BE2C (cell line): ENCODE data around the gene PSMD2.

ENCODE experiments used
- DNase-seq: peaks from one replicate; pipeline ENCODE4 v3.0.0-alpha.2; 2020
- H3K27me3 ChIP-seq: fragments of 250-450 bp; sonication (Bioruptor Pico); 2 replicates; pipeline ENCODE4 v1.5.1; 2020; ENCODE audit warnings: mild to moderate bottlenecking
- H3K36me3 ChIP-seq: fragments of 250-450 bp; sonication (Bioruptor Pico); 2 replicates; pipeline ENCODE4 v1.5.1; 2020; ENCODE audit warnings: mild to moderate bottlenecking
- H3K4me1 ChIP-seq: fragments of 250-450 bp; sonication (Bioruptor Pico); 2 replicates; pipeline ENCODE4 v1.5.1; 2020
- H3K4me3 ChIP-seq: 2 replicates; pipeline ENCODE4 v1.5.1; 2011; ENCODE audit warnings: low read depth, low read length
- H3K9me3 ChIP-seq: fragments of 250-450 bp; sonication (Bioruptor Pico); 2 replicates; pipeline ENCODE4 v1.5.1; 2020
- TF ChIP-seq, protein P1 (sequence below): IDR thresholded peaks from 2 replicates; pipeline ENCODE4 v1.5.1; 2012; ENCODE audit warnings: mild to moderate bottlenecking, low read depth, low read length

Gene PSMD2

GRCh38 chr3:184291044-184291737 lies 7.8 kb upstream of the PSMD2 start:
- Histone ChIP-seq H3K9me3 (no peaks in the 10 kb centered on the region), H3K4me1 (no peaks in the 10 kb centered on the region)
- no peak for DNase-seq

DNA sequence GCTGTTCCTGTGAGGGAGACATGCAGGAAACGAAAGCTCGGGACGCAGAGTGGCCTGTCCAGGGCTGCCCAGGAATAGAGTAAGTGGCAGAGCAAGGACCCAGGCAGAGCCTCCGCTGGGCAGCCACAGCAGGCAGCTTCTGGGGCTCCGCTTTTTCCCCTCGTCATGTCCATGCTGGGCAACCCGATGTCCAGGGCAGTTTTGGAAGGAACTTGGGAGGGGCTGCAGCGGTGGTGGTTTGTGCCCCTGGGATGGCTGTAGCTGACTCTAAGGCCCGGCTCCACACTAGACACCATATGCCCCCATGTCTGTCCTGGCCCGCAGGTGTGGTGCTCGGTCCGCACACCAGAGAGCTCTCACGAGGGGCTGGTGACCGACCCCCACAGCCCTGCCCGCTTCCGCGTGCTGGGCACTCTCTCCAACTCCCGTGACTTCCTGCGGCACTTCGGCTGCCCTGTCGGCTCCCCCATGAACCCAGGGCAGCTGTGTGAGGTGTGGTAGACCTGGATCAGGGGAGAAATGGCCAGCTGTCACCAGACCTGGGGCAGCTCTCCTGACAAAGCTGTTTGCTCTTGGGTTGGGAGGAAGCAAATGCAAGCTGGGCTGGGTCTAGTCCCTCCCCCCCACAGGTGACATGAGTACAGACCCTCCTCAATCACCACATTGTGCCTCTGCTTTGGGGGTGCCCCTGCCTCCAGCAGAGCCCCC lies 7.1 kb upstream of the PSMD2 start:
- no peaks in the 10 kb centered on the region for H3K27me3 ChIP-seq
- no peaks in the 10 kb centered on the region for H3K36me3 ChIP-seq
- no peak overlapping the region for H3K4me3 ChIP-seq
- DNase-seq: no peak
- TF ChIP-seq, protein P1, sequence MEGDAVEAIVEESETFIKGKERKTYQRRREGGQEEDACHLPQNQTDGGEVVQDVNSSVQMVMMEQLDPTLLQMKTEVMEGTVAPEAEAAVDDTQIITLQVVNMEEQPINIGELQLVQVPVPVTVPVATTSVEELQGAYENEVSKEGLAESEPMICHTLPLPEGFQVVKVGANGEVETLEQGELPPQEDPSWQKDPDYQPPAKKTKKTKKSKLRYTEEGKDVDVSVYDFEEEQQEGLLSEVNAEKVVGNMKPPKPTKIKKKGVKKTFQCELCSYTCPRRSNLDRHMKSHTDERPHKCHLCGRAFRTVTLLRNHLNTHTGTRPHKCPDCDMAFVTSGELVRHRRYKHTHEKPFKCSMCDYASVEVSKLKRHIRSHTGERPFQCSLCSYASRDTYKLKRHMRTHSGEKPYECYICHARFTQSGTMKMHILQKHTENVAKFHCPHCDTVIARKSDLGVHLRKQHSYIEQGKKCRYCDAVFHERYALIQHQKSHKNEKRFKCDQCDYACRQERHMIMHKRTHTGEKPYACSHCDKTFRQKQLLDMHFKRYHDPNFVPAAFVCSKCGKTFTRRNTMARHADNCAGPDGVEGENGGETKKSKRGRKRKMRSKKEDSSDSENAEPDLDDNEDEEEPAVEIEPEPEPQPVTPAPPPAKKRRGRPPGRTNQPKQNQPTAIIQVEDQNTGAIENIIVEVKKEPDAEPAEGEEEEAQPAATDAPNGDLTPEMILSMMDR: no peak
- H3K9me3 ChIP-seq: no peaks in the 10 kb centered on the region
- H3K4me1 ChIP-seq: no peaks in the 10 kb centered on the region

More at GRCh38 chr3:184291044-184291737, 7.8 kb upstream of the PSMD2 start:
- Histone ChIP-seq H3K36me3 (no peaks in the 10 kb centered on the region), H3K27me3 (no peaks in the 10 kb centered on the region), H3K4me3 (no peak overlapping the region)
- TF ChIP-seq, protein P1: no peak

DNA sequence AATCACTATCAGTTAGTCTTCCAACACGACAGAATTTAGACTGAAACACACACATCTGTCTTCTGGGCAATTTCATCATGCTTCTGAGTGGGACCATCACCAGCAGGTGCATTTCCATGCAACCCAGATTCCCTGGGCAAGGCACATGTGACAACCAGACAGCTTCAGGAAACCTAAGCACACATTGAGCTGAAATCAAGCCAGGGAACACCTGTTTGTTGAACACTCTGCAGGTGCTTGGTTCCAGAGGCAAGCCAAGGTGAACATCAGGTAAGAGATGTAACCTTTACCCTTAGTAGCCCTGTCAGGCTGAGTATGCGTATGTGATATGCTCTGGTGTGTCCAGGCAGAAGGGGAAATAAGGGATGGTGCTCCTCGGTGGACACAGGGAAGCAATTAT lies 3.3 kb upstream of the PSMD2 start:
- H3K36me3 ChIP-seq: peaks cover 10% of the 10 kb centered on the region
- no peak for DNase-seq
- H3K4me3 ChIP-seq: no peak overlapping the region
- TF ChIP-seq, protein P1: no peak
- H3K27me3 ChIP-seq: no peaks in the 10 kb centered on the region
- H3K9me3 ChIP-seq: no peaks in the 10 kb centered on the region
- no peaks in the 10 kb centered on the region for H3K4me1 ChIP-seq

DNA sequence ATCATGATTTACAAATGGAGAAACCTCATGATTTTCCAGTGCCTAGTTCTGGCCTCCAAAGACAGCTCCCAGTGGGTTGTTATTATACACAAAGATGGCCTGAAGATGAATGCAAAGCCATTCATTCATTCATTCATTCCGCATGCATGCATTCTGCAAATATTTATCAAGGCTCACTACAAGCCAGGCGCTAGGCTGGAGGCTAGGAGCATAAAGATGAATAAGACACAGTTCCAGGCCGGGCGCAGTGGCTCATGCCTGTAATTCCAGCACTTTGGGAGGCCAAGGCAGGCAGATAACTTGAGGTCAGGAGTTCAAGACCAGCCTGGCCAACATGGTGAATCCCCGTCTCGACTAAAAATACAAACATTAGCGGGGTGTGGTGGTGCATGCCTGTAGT lies 2.4 kb upstream of the PSMD2 start:
- Histone ChIP-seq H3K27me3 (no peaks in the 10 kb centered on the region), H3K4me1 (no peaks in the 10 kb centered on the region), H3K4me3 (no peak overlapping the region), H3K9me3 (no peaks in the 10 kb centered on the region), H3K36me3 (peaks cover 18% of the 10 kb centered on the region)
- TF ChIP-seq, protein P1: no peak
- no peak for DNase-seq

DNA sequence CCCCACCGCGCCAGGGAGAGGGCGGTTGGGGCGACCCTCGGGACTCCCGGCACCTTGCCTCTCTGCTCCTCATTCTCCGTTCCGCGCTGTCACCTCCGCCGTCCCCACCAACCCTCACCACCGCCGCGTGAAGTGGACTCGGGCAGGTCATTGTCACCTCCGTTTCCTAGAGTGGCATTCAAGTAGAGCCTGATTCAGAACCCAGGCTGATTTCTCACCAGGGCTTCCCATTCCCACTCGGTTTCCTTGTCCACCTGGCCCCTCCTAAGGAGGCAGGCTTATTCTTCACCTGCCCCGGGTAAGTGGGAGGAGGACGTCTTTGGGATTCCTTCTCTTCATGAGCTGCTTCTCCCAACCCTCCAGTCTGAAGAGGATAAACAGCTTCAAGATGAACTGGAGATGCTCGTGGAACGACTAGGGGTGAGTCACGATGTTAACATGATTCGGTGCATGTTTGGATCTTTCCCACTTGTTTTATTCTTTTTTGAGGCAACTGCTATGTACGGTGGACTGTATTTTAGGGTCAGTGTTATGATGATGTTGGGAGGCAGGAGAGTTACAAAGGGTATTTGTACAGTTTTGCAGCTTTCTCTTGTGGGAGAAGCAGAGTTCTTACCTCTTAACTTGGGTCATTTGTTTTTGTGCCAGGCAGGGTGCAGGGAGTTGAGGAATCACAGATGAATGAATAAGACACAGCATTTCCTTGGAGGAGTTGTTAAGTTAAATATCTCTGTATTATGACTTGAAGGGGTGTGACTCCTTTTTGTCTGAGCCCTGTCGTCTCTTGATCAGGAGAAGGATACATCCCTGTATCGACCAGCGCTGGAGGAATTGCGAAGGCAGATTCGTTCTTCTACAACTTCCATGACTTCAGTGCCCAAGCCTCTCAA lies 692 bp downstream of the PSMD2 start:
- Histone ChIP-seq H3K36me3 (peaks cover 48% of the 10 kb centered on the region), H3K27me3 (no peaks in the 10 kb centered on the region), H3K9me3 (no peaks in the 10 kb centered on the region), H3K4me1 (no peaks in the 10 kb centered on the region), H3K4me3 (peak overlapping the region; percentile 95)
- TF ChIP-seq, protein P1: no peak
- DNase-seq: no peak
